ENCODE data around the gene ZFP28. TPM values are rescaled to one million over a fixed set of nuclear protein-coding genes. Genes with fewer than 3 reads are reported as not detected.

The ZFP28 gene
- total RNA-seq (2014; rRNA removed; shearing (Covaris generic)) = 9.9 and 13.5 TPM in 2 replicates

DNA sequence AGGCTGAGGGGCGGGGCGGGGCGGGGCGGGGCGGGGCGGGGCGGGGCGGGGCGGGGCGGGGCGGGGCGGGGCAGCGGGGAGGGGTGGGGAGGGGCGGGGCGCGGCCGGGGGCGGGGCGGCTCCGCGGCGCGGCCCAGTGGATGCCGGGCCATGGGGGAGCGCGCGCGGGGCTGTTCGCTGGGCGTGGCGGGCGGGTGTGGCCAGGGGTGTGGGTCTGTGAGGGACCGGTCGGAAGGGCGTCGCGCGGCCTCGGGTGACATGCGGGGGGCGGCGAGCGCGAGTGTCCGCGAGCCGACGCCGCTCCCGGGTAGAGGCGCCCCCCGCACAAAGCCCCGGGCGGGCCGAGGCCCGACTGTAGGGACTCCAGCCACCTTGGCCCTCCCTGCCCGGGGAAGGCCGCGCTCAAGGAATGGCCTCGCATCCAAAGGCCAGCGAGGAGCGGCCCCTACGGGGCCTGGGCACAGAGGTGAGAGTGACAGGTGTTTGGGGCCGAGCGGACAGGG is at the start of gene ZFP28:
Gene ZFP28, plus strand, starts transcription at position 188 of the 503 bp plus-strand sequence. Its CDS starts 71 bp downstream, at position 259.
- no peak for DNase-seq (ENCODE audit: low spot score)

DNA sequence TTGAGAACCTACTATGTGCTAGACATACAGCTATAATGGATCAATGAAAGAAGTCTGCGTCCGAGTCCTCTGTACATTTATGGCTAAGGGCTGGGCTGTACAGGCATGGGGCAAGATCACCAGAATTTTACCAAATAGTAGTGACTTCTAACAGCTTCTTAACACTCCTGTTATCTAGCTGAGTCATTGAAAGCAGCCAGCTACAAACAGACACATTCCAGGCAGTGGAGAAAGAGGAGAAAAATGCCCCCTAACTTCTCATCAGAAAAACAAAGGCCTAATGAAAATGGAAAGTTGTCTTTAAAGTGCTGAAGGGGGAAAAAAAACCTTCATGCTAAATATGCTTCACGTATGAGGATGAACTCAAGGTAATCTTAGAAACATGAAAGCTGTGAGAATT is 47.3 kb upstream of the ZFP28 start:
- DNase-seq (ENCODE audit: low spot score) = no peak

DNA sequence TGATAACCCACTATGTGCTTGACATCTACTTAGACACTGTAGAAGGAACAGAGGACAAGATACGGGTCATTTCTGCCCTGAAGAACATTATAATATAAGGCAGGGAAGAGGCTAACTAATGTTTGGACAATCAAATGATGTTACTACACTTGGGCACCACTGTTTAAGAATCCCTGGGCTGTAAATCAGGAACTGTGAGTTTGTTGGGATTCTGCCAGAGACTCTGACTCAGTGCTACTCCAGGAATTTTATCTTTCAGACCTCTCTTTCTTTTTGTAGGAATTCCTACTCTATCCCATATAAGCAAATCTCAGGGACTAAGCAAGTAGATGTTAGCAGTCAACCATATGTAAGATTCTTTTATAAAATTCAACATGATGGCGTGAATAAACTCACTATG is 34.2 kb upstream of the ZFP28 start:
- DNase-seq (ENCODE audit: low spot score) = peak; percentile 53

- peak; percentile 96 for DNase-seq (ENCODE audit: low spot score)
Observed at GRCh38 chr19:56507446-56508289, 31.1 kb upstream of the ZFP28 start, which contains the start of gene ZNF471. Gene ZNF471, plus strand, starts transcription at chr19:56507855. Its CDS starts 3,717 bp downstream, at chr19:56511572.

DNA sequence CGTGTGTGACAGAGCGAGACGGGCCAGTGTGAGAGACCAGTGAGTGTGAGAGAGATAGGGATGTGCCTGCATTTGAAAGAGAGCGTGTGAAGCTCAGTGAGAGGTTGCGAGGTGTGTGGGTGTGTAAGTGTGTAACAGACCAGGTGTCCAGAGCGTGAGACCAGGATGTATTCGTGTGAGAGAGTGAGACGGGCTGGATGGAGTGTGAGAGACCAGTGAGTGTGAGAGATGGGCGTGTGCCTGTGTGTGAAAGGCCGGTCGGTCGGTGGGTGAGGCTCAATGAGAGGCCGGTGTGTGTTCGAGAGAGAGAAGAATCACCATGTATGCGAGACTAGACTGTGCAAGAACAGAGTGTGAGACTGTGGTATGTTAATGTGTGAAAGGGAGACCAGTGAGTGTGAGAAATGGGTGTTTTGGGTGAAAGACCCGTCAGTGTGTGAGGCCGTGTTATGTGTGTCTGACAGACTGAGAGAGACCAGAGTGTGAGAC is 30.4 kb upstream of the ZFP28 start:
- DNase-seq (ENCODE audit: low spot score) = no peak

- DNase-seq (ENCODE audit: low spot score) = no peak
Observed at GRCh38 chr19:56525214-56525860, 13.4 kb upstream of the ZFP28 start.

GRCh38 chr19:56537442-56537841 is 1.3 kb upstream of the ZFP28 start:
- DNase-seq (ENCODE audit: low spot score) = no peak

- DNase-seq (ENCODE audit: low spot score) = peak; percentile 92
Observed at GRCh38 chr19:56538254-56538760, 441 bp upstream of the ZFP28 start.

DNA sequence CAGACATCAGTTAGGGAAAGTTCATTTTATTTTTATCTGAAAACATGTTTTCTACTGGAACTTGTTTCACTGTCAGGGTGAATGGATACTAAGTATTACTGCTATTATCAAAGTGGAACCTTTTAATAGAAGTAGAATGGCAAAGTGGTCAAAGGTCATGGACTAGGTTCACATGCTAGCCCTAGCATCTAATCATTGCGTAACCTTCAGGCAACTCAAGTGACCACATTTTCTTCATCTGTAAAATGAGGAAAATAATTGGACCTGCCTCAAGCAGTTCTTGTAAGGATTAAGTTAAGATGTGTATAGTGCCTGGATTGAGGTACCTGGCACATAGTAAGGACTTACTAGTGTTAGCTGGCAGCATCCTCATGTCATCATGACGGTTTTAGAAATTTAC is 5.0 kb downstream of the ZFP28 start:
- DNase-seq (ENCODE audit: low spot score) = no peak

DNA sequence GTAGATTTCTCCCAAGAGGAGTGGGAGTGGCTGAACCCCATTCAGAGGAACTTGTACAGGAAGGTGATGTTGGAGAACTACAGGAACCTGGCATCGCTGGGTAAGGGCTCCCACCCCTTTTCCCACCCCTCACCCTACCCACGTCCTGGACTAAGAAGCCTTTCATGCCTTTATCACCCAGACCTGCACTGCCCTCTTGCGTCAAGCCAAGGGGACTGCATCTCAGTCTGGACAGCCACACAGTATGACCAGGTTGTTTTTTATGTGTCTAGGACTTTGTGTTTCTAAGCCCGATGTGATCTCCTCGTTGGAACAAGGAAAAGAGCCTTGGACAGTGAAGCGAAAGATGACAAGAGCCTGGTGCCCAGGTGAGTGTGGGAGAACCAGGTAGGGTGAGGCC is 8.8 kb downstream of the ZFP28 start:
- DNase-seq (ENCODE audit: low spot score) = no peak

DNA sequence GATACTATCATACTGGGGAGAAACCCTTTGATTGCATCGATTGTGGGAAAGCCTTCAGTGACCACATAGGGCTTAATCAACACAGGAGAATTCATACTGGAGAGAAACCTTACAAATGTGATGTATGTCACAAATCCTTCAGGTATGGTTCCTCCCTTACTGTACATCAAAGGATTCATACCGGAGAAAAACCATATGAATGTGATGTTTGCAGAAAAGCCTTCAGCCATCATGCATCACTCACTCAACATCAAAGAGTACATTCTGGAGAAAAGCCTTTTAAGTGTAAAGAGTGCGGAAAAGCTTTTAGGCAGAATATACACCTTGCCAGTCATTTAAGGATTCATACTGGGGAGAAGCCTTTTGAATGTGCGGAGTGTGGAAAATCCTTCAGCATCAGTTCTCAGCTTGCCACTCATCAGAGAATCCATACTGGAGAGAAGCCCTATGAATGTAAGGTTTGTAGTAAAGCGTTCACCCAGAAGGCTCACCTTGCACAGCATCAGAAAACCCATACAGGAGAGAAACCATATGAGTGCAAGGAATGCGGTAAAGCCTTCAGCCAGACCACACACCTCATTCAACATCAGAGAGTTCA is 15.6 kb downstream of the ZFP28 start:
- no peak for DNase-seq (ENCODE audit: low spot score)

- no peak for DNase-seq (ENCODE audit: low spot score)
Observed at GRCh38 chr19:56562766-56563165, 24.0 kb downstream of the ZFP28 start.

GRCh38 chr19:56566904-56567273 is 28.1 kb downstream of the ZFP28 start:
- no peak for DNase-seq (ENCODE audit: low spot score)

DNA sequence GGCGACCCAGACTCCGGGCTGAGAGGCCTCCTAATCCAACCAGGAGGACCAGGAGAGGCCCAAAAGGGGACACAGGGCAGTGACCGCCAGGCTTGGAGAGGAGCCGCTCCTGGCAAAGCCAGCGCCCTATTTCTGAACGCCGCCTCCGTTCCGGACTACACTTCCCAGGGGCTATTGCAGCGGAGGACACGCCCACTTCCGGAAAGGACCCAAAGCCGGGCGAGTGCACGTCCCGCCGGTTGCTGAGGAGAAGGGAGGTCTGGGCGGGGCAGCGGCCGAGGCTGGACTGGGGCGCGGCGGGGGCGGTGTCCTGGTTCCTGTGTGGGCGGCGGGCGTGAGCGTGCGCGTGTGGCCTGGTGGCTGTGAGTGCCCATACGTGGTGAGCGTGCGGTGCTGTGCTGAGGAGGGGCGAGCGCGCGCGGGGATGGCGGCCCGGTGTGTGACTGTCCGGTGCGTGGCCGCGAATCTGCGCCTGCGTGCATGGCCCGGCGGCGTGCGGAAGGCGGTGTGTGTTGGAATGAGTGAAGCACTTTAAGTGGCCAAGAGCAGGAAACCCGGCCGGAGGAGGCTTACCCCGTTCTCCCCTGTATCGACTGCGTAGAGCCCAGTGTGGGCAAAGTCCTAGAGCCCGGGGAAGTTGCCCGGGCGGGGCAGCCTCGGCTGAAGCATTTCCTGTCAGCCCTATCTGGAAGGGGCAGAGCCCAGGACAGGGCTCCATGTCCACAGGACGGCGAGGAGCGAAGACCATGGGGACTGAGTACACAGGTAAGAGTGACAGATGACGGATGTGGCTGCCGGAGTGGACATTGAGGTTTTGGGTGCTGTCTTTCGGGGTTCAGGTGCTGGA is 28.7 kb downstream of the ZFP28 start, which contains the start of gene ZNF470:
Gene ZNF470, plus strand, starts transcription at position 195 of the 847 bp plus-strand sequence. CDS start 2,844 bp downstream, outside the sequence.
- DNase-seq (ENCODE audit: low spot score) = peak; percentile 57

DNA sequence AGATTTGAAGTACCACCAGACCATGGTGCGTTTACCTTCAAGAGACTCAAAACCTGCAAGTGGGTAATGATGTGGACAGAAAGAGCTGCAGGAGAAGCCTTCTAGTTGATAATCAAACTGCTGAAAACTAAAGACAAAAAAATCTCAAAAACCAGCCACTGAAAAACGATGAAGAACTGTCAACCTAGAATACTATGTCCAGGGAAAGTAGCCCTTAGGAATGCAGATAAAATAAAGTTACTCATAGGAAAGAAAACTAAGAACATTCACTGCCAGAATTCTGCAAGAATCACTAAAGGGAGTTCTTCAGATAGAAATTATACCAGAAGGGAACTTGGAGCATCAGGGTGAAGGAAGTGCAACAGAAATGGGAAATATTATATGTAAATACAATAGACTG is 33.8 kb downstream of the ZFP28 start:
- no peak for DNase-seq (ENCODE audit: low spot score)

GRCh38 chr19:56573914-56574313 is 35.2 kb downstream of the ZFP28 start:
- no peak for DNase-seq (ENCODE audit: low spot score)

DNA sequence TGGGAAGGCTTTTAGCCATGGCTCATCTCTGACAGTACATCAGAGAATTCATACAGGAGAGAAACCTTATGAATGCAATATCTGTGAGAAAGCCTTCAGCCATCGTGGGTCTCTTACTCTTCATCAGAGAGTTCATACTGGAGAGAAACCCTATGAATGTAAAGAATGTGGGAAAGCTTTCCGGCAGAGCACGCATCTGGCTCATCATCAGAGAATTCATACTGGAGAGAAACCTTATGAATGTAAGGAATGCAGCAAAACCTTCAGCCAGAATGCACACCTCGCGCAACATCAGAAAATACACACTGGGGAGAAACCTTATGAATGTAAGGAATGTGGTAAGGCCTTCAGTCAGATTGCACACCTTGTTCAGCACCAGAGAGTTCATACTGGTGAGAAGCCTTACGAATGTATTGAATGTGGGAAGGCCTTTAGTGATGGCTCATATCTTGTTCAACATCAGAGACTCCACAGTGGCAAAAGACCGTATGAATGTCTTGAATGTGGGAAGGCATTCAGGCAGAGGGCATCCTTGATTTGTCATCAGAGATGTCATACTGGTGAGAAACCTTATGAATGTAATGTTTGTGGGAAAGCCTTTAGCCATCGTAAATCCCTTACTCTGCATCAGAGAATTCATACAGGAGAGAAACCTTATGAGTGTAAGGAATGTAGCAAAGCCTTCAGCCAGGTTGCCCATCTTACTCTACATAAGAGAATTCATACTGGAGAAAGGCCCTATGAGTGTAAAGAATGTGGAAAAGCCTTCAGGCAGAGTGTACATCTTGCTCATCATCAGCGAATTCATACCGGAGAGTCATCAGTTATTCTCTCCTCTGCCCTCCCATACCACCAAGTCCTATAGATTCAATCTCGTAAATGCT is 39.2 kb downstream of the ZFP28 start:
- no peak for DNase-seq (ENCODE audit: low spot score)

DNA sequence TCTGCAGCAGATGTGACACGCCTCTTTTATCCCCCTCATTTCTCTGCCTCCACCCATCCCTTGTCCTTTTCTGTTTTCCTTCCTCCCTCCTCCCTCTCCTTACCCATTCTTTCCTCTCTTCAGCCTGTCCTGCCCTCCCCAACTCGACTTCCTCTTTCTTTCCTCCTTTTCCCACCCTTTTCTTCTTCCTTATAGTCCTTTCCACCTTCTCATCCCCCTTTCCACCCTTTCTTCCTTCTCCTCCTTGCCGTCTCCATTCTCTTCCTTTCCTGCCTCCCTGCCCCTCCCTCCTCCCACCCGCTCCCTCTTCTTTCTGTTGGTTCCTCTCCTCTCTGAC is 55.7 kb downstream of the ZFP28 start:
- DNase-seq (ENCODE audit: low spot score) = no peak

DNA sequence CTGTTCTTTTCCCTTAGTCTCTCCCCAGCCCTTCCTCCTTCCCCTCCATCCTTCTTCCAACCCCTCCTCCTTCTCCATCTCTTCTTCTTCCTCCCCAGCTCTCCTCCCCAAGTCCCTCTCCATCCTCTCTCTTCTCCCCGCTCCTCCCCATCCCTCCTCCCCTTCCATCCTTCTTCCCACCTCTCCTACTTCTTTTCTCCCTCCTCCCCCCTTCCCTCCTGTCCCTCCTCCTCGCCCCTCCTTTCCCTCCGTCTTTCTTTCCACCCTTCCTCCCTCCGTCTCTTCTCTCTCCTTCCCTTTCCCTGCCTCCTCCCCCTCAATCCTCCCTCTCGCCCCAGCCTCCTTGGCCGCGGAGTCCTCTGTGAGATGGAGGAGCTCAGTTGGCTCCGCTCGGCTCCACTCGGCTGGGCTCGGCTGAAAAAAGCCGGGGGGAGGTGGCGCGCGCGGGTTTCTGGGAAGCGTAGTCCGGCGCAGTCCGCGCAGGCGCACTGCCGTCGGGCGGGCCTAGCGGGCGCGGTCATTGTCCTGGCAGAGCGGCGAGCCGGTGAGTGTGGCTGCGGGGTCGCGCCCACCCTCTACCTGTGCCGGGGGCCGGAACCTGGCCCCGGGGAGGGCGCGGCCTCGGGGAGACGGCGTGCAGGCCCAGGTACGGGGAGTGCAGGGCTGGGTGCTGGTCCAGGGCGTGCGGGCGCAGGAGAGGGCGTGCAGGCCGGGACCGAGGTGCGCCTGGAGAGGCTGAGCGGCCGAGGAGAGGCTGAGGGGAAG is 56.2 kb downstream of the ZFP28 start, which contains the start of gene ZNF71:
Gene ZNF71, plus strand, starts transcription at position 520 of the 765 bp plus-strand sequence. CDS start 6,257 bp downstream, outside the sequence.
- DNase-seq (ENCODE audit: low spot score) = peak; percentile 86
